Measurements from ENCODE around the gene MAML2.

The MAML2 gene

DNA sequence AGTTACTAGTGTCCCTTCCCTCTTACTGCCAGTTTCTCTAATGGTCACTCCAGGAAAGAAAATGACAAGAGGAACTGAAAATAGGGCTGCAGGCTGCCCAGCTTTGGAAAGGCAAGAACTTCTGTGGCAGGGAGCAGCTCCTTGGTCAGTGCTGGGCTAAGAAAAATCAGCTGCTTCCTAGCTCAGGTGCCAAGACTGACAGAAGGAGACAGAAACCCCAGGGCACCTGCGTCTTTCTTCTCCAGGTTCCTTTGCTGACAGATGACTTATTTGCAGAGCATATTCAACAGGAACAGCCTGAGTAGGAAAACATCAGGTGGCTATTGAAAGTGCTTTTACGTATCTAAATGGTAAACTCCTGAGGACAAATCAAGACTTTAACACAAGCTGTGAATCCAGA is 25.4 kb downstream of the MAML2 start:
- H3K4me3 ChIP-seq (ENCODE audit: low read length): no peak overlapping the region
- TF ChIP-seq ZNF274 (IDR thresholded peaks at IDR 0.05; ENCODE audit: low read depth, low read length): no peak

DNA sequence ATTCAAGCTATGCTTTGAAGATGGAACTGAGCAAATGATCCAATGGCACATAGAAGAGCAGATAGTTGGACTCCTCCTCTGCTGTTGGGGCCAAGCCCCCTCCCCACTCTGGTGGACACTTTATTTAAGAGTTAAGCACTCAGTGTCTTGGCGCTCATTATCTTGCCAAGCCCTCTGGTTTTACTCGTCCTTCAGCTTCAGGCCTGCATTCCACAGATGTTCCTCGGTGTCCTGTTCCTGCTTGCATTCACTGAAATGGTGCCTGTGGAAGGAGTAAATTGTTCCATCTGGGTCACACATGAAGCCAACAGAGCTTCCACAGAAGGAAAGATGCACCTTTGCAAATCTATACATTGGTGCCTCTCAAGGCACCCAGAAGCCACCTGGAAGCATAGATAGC is 26.1 kb downstream of the MAML2 start:
- H3K4me3 ChIP-seq (ENCODE audit: low read length): no peak overlapping the region

DNA sequence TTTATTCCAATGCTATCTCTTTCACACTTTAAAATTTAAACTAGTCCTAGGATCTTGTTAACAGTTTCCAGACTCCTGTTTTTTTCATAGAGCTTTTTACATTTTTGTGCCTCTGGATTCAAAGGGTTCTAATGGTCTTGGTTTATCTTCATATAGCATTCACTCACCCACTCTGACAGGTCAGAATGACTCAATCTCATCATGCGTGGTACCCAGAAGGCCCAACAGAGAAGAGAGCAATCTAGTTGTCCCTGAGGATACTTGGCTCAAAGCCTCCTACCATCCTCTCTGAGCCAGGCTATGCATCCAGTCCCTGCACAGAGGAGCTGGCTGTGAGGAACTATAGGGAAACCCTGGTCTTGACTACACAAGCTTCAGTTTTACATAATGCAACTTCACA is 27.5 kb downstream of the MAML2 start:
- H3K4me3 ChIP-seq (ENCODE audit: low read length): no peak overlapping the region
- no peak for TF ChIP-seq ZNF274 (IDR thresholded peaks at IDR 0.05; ENCODE audit: low read depth, low read length)

More for the DNA sequence above, 26.1 kb downstream of the MAML2 start:
- no peak for TF ChIP-seq ZNF274 (IDR thresholded peaks at IDR 0.05; ENCODE audit: low read depth, low read length)

DNA sequence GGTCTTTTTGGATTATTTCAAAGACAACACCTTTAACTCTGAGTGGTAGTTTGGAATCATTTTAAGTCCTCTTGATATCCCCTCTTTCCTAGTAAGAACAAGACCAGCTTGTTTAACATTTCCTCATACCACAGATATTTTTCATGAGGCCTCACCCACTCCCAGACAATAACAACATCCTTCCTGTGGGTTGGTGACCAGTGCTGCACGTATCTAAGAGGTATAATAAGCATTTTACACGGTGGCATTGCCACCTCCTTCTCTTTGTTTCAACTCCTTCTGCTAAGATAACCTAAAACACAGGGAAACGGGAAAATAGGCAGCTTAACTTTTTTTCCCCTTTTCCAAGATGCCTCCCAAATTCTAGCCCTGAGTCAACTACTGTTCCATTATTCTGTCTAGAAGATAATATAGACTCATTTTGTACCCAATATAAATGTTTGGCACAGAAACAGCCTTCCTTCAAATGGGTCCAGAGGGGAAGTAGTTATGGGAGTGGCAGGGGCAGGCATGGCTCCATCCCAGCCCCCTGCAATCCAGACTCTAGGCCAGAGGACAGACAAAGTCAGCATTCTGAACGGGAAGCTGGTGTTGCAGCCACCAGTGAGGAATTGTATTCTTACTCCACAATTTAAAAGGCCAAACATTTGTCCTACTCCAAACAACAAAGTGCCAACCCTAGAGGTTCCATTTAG is 28.5 kb downstream of the MAML2 start:
- no peak overlapping the region for H3K4me3 ChIP-seq (ENCODE audit: low read length)
- no peak for TF ChIP-seq ZNF274 (IDR thresholded peaks at IDR 0.05; ENCODE audit: low read depth, low read length)

DNA sequence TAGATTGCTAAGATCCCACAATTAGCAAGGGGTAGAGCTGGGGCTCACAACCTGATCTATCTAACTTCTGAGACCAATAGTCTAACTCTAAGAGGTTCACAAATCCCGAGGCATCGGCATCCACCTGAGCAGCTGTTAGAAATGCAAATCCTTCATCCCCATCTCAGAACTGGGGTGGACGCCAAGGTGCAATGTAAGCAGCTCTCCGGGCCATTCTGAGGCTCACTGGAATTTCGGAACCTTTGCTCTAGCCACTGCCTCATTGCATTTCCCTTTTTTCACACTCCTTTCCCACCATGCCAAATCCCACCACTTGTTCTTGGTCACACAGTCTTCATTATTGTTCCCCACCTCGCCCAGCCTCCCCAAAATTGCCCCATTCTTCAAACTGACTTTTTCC is 29.8 kb downstream of the MAML2 start:
- no peak overlapping the region for H3K4me3 ChIP-seq (ENCODE audit: low read length)
- TF ChIP-seq ZNF274 (IDR thresholded peaks at IDR 0.05; ENCODE audit: low read depth, low read length): no peak

DNA sequence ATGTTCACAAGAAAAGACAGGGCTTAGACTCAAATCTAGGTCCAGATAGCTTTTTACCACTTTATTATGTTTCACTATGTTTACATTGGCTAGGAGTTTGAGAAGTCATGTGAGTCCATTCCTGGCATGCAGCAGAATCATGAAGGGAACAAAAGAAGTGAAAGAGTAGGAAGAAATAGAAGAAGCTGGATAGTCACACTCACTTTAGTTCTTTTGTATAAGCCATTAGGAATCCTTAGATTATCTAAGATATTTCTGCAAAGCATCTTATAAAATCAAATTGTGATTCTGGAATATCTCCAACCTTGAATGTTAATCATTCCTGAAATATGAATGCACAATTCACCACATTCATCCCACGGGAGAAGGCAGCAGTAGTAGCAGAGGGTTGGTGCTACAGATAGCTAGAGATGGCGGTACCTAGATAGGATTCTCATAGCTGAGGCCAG is 31.9 kb downstream of the MAML2 start:
- H3K4me3 ChIP-seq (ENCODE audit: low read length): no peak overlapping the region
- no peak for TF ChIP-seq ZNF274 (IDR thresholded peaks at IDR 0.05; ENCODE audit: low read depth, low read length)

DNA sequence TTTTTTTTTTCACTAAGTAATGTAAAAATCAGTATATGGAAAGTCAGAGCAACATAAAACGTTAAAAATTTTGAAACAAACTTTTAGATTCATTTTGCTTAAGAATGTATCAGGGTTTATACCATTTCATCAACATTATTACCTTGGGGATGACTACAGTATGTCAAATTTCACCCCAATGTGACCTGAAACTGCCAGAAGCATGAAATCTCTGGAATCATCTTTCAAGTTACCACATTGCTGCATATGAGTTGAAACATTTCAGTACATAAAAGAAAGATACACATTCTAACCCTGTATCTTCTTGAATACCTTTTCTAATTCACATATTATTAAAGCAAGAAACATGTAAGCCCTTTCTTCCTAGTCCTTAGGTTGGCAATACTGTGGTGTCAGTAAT is 32.8 kb downstream of the MAML2 start:
- TF ChIP-seq ZNF274 (IDR thresholded peaks at IDR 0.05; ENCODE audit: low read depth, low read length): no peak
- H3K4me3 ChIP-seq (ENCODE audit: low read length): no peak overlapping the region

DNA sequence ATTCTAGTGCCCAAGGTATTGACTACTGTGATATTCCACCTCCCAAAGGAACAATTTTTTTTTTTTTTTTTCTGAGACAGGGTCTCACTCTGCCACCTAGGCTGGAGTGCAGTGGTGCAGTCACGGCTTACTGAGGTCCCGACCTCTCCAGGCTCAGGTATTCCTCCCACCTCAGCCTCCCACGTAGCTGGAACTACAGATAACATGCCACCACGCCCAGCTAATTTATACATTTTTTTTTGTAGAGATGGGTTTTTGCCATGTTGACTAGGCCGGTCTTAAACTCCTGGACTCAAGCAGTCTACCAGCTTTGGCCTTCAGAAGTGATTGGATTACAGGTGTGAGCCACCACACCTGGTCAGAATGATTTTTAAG is 33.4 kb downstream of the MAML2 start:
- no peak for TF ChIP-seq ZNF274 (IDR thresholded peaks at IDR 0.05; ENCODE audit: low read depth, low read length)
- no peak overlapping the region for H3K4me3 ChIP-seq (ENCODE audit: low read length)

DNA sequence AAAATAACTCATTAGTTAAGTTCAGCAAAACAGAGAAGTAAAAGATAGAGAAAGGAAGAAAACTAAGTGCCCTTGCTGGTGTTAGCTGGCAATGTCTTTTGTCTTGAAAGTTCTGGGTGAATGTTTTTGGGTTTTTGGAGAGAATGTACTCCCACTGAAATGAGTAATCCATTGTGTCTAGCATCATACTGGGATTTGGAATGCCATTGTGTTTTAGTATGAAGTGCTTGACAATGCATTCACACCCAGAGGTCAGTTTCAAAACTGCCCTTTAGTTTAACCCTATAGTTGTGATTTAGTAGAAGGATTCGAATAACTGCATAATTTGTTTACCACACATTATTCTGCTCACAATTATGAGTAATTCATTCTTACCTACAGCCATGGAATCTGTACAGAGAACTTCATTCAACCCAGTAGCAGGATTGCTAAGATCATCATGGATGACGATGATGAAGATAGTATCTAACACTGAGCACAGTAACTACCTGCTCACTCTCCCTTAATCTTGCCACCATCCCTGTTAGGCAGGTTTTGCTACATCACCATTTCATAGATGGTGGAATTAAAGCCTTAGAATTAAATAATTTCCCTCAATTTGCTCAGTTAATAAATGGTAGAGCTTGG is 33.9 kb downstream of the MAML2 start:
- no peak for TF ChIP-seq ZNF274 (IDR thresholded peaks at IDR 0.05; ENCODE audit: low read depth, low read length)

DNA sequence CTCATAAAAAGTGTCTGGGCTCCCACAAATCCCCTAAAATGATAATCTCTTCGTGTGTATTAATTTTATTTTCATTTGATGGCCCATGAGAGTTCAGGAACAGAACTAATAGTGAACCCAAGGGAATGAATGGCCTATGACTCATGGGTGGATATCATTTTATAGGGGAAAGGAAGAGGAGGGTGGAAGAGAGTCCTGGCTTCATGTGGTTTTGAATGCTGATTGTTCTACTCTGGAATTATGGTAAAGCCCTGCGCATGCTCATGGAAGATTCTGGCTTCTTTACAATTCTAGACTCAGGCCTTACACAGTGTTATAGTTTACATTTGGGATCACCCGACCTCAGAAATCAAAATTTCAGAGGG is 35.2 kb downstream of the MAML2 start:
- H3K4me3 ChIP-seq (ENCODE audit: low read length): no peak overlapping the region

More for the DNA sequence above, 33.9 kb downstream of the MAML2 start:
- H3K4me3 ChIP-seq (ENCODE audit: low read length): no peak overlapping the region

DNA sequence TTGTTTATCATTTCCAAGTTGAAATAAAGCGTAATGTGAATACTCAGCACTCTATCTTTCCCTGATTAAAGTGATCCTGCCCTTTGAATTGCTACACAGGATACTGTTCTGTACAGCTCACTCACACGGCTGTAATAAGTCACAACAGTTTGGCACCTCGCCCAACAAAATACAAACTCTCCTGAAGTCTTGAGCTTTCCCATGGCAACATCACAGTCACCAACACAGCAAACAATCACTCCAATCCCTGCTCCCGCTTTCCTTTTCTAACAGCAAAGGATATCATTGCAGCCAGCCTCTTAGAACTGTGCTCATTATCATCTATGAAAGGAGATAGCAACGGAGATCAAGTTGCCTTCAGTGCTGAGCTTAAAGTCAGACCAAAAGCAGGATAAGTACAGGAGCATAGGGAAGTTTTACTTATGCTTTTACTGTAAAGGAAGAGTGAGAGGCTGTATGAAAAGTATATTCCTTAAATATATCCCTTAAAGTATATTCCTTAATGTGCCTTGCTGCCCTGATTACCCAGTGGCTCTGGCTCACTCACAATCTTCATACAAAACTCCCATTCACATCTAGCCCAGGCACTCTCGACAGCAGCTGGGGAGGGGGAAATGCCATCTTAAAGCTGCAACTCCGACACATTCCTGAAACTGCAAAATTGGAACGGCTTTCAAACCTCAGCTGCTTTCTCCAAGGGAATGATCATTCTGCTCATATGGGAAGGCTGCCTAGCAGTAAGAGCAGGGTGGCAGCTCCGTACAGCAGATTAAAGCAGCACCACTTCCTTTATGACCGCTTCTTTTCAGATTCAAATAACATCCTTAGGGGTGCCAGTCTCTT is 35.8 kb downstream of the MAML2 start:
- TF ChIP-seq ZNF274 (IDR thresholded peaks at IDR 0.05; ENCODE audit: low read depth, low read length): no peak
- no peak overlapping the region for H3K4me3 ChIP-seq (ENCODE audit: low read length)

More for the DNA sequence above, 35.2 kb downstream of the MAML2 start:
- TF ChIP-seq ZNF274 (IDR thresholded peaks at IDR 0.05; ENCODE audit: low read depth, low read length): no peak

DNA sequence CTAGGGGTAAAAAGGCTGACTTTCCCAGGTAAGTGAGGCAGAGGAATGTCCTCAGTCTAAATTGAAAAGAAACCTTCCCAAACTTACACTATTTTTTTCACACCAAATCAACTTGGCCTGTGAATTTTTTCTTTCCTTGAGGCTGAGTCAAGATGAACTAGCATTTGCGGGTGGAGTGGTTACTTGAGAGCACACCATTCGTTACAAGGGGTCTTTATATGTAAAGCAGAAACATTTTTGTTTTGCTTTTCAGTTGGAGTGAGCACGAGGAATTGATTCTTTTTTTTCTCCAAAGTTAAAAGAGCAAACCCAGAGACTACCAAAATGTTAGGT is 36.4 kb downstream of the MAML2 start:
- H3K4me3 ChIP-seq (ENCODE audit: low read length): no peak overlapping the region
- TF ChIP-seq ZNF274 (IDR thresholded peaks at IDR 0.05; ENCODE audit: low read depth, low read length): no peak

DNA sequence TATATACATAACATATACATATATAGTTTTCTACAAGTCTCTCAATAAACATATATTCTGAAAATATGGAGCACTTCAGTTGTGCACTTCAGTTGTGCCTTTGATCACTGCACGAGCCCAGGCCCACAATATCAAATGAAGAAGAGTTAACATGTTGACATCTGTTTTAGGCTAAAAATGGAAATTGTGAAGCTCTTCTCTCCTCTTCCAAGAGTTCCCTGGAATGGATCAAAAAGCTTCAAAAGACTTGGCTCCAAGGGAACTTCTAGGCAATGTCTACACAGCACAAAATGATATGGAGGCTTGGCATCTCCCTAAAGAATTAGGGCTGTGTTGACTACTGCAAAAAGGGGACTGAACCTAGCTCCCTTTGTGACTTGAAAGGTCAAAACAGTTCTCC is 36.9 kb downstream of the MAML2 start:
- no peak for TF ChIP-seq ZNF274 (IDR thresholded peaks at IDR 0.05; ENCODE audit: low read depth, low read length)
- no peak overlapping the region for H3K4me3 ChIP-seq (ENCODE audit: low read length)

DNA sequence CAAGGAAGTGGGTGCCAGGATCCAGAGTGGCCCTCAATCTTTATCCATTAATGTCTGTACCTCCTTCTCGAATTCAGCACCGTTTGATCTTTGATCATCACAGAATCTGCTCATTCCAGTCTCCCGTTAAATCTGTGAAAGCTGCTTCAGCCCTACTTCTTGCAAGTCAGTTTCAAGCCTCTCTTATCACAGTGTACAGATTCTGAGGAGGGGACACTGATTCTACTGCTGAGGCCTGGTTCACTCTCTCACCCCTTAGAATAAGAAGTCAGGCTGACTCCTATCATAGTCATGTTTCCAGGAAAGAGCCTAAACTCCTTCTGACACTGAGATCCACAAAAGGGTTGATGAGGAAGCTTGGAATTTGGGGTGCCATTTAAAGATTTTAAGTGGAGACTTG is 39.0 kb downstream of the MAML2 start:
- TF ChIP-seq ZNF274 (IDR thresholded peaks at IDR 0.05; ENCODE audit: low read depth, low read length): no peak
- no peak overlapping the region for H3K4me3 ChIP-seq (ENCODE audit: low read length)

DNA sequence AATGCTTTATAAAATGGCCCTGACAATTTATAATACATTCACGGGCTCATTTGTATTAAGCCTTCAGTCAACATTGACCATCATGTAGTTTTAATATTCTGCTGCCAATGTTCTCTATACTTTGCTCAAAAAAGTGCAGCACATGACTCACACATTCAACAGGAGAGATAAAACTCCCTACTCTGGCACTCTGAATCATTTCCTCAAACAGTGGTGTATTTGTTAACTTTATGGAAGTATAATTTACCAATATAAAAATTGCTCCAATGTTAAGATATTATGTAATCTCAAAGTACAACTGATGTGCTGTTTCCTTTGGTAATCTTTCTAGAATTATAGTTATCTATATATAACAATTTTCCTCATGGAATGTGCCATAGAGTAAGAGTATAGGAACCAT is 39.9 kb downstream of the MAML2 start:
- no peak for TF ChIP-seq ZNF274 (IDR thresholded peaks at IDR 0.05; ENCODE audit: low read depth, low read length)
- no peak overlapping the region for H3K4me3 ChIP-seq (ENCODE audit: low read length)

All from GM08714 (cell line).